GM18873 (cell line): ENCODE data around the gene TCF7.

Experiments used
- ATAC-seq: cut with Tn5 transposase; IDR thresholded peaks from one replicate; pipeline ENCODE4 v1.9.1; 2021; ENCODE audit warnings: mild to moderate bottlenecking, moderate library complexity, moderate number of reproducible peaks; ENCODE audit not compliant: unreplicated experiment, low FRiP score

The TCF7 gene

DNA sequence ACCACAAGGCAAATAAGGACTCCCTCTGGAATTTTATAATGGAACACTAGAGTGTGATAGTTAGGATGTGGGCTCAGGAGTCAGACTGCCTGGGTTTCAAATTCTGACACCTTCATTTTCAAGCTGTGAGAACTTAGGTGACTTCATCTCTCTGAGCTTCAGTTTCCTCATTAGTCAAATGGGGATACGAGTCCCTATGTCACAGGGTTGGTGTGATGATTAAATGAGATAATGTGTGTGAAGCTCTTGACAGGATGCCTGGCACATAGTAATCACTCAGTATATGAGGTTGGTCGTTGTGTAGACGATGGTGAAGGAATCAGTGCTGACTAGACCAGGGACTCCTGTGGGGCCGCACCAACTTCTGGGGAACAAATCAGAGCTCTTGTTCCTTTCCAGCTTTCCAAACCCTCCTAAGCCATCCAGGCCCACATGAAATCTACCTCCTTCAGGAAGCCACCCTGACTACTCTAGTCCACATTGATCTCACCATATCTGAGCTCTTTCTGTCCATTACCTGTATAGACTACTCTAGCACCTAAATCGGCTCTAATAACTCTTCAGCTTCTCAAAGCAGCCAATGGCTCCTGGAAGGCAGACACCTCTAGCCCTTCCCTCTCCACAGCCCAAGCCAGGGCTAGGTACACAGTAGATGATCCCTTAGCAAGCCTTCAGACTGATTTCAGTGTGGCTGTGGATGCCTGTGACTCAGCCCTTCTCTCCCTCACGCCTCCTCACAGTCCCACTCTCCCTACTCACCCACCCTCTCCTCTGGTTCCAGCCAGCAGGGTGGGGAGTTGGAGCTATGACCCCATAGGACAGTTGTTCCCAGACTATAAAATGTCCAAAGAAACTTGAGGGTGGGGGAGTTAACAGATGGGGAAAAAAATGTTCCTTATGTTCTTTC is 2.5 kb upstream of the TCF7 start:
- ATAC-seq: no peak

DNA sequence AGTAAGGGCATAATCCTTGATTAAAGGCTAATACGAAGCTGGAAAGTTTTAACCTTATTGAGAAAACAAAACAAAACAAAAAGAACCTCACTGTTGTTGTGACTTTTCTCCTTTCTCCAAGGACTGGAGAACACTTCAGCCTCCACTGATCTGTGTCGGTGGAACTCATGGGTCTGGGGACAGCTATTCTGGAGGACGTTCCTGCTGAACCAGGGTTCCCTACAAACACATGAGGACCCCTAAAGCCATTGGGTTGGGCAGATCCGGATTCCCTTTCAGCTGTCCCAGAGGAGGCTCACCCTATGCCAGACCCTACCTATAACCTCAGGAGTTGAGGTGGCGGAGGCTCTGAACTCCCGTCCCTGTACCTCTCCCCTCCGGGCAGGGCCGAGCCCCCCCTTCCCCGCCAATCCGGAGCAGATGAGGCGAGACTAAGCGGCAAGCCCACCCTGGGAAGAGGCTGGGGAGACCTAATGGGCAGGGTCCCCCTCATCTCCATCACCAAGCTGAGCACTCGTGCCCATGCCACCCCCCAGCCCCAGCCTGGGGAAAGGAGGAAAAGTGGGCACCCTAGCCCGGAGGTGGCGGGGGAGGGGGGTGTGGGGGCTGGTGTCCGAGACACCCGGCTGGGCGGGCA is 1.6 kb upstream of the TCF7 start:
- no peak for ATAC-seq

DNA sequence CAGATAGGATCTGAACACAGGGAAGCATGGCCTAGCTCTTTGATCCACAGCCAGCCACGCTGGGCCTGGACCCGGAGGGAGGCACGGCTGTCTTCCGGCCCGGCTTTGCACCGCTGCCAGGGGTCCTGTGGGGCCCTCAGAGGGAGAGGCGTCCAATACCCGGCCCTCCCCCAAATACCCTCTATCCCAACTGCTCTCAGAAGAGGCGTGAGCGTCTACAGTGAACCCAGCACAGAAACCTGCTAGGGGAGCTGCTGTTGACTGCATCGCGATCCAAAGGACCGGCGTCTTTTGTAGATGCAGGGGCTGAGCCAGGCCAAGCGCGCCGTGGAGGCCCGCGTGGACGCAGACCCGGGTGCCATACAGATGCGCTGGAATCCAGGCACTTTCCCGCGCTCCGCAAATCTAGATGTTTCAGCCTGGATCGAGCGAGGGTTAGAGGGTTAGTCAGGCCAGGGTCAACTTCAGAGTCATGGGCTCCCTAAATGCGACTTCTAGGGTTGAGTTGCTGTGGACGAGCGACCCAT is 1.1 kb upstream of the TCF7 start:
- no peak for ATAC-seq

DNA sequence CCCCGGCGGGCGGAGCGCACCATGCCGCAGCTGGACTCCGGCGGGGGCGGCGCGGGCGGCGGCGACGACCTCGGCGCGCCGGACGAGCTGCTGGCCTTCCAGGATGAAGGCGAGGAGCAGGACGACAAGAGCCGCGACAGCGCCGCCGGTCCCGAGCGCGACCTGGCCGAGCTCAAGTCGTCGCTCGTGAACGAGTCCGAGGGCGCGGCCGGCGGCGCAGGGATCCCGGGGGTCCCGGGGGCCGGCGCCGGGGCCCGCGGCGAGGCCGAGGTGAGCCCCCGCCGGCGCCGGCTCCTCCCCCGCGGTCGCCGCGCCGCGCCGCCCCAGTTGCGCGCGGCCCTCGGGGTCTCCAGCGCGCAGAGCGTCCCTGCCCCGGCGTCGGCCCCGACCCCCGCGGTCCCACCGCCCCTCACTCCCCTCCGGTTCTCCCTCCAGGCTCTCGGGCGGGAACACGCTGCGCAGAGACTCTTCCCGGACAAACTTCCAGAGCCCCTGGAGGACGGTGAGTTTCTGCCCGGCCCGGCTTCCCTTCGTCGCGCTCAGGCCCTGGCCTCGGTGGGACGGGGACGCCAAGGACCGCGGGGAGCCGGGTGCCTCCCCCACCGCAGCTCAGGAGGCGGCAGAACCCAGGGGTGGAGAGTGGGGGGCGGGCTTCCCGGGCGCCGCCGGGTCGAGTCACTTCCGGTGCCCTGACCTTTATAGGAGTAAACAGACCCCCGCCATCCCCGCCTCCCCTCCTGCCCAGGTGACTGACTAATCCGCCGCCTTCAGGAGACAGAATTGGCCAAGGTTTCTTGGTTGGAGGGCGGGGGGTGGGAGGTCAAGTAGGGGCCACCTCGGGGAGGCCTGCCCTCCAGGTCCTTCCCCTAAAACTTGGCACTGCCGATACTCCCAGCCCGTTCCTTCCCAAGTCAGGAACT is 665 bp downstream of the TCF7 start:
- no peak for ATAC-seq

DNA sequence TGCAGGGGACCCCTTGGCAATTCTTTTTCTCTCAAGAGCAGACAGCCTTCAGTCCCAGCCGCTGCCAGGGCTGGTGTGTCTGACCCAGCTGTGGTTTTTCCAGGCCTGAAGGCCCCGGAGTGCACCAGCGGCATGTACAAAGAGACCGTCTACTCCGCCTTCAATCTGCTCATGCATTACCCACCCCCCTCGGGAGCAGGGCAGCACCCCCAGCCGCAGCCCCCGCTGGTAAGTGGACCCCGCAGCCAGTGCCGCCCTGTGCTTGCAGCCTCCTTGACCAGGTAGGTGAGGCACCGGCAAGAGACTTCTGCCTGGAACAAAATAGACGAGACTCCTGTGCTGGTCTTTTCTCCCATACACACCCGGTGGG is 1.3 kb downstream of the TCF7 start:
- ATAC-seq: no peak

DNA sequence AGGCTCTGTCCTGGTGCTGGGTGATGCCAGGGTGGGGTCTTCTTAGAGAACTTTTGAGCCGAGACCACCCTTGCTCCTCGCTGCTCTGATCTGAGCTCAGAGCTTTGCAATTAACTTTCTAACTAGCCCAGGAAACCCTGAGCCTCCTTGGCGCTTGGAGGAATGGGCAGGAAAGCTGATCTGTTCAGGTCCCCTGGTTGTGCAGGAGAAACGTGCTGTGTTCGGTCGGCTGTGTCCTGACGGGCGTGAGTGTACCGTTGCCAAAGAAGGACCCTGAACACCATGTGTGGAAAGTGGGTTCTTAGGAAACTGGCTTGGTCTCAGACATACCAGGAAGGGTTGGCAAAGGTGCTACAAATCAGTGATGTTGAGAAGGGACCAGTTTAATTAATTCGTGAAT is 1.8 kb downstream of the TCF7 start:
- no peak for ATAC-seq

DNA sequence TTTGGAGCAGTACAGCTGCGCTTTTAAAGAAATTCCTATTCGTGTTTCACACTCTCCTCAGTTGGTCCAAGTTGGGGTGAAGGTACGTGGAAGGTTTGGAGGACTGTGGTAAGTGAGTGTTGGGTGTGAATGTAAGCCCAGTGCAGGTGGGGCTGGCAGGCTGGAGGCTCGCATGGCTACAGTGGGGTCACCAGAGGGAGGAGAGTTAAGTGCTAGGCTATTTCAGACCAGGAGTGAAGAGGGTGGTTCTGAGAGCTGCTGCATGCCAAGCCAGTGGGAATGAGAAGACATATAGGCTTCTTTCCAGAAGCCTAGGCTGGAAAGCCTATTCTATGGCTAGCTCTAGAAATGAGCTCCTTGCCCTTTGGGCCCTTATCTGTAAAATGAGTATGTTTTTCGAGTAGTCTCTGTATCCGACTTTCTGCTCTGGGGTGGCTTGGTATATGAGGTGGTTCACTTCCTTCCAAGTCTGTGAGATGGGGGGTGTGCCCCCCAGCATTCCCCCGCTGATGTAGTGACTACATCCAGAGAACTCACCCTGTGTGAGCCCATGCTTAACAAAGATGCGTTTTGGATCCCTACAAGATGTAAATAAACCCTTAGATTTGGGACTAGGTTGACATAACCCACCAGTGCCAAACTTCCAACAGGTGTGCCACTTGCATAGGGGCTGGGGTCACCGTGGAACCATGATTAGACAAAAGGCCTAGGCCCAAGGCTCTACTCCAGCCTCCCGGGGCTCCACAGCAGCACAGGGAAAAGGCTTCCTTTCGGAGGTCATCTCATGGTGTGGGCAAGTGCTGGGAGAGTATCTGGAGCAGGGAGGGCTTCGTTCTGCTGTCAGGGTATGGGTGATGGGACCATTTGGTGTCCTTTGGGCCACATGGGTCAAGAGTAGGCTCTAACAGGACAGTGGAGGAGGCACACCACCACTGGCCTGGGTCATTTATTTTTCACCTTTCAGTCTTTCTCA is 2.6 kb downstream of the TCF7 start:
- no peak for ATAC-seq

DNA sequence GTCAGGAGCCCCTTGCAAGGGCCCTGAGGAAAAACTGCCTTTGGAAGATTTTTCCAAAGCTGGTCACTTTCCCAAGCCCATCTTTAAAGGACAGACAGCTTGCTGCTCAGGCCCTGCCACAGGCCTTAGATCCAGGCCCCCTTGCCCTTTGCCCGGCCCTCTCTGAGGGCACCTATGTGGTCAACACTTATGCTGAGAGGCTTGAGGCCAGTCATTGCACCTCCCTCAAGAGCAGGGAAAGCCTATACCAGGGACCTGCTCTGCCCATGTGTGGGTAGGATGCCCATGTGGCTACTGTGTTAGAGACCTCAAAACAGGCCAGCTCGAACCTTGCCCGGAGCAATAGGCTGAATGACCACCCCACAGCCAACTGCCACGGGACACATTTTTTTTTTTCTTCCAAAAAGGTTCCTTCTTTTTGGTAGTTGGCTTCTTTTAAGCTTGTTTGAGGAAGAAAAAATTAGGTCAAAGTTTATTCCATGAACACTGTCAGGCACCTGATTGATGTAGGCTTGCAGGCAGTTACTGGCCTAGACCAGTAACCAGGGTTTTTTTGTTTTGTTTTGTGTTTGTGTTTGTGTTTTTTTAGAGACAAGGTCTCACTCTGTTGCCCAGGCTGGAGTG is 3.8 kb downstream of the TCF7 start:
- ATAC-seq: no peak

DNA sequence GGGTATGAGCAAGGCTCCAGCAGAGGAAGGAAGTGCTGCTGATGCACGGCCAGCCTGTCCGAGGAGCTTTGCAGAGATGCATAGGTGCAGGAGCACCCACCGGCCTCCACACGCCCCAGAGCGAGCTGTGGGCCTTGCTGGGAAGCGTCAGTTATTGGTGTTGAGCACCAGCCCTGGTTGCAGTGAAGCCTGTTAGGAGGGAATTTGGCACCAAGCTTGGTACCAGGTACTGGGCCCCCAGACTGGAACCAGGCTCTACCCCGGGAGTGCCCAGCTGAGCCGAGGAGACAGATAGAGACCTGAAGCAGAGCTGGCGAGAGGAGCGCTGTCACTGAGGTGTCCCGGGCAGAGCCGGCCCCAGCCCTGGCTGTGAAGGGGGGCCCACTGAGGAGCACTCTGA is 5.2 kb downstream of the TCF7 start:
- ATAC-seq: no peak

DNA sequence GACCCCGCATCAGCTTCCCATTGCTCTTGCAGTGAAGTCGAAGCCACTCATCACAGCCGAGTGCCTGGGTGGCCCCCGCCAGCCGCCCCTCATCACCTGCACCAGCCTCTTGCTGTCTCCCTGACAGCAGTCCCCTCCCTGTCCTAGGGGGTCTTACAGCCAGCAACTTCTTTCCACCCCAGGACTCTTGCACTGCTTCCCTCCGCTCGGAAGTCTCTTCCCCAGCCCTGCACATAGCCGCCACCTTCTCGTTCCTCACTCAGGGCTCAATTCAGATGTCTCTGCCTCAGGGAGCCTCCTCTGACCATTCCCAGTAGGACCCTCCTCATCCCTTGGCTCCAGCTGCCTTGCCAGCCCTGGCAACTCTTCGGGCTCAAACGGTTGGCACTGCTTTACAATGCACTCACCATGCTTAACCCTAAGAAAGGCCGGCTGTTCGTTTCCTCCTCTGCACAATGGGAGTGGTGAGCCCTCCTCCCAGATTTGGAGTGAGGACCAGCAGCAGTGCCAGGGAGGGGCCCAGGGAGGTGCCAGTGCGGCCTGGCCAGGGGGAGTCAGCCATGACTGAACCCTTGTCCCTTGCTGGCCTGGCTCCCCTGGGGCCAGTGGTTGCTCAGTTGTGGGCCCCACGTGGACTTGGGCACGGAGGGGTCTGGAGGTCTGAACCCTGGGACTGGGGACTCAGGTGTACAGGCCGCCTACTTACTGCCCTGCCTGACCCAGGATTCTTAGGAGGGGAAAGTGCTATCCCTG is 6.1 kb downstream of the TCF7 start:
- ATAC-seq: no peak

DNA sequence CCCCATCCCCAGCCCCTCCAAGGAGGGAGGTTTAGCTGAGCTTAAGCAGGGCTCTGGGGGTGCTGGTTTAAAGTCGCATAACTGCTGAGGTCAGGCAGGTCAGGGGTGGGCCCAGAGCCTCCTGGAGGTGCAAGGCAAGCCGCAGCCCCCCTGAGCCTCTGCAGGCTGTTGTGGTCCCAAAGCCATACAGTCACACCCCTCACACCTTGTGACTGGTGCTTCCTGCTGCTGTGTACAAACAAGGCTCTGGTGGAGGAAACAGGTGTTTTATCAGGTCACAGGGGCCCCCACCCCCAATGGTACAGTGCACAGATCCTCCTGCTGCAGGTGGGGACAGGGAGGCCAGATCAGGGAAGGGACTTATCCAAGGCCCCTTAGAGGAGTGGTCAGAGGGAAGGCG is 8.0 kb downstream of the TCF7 start:
- no peak for ATAC-seq

DNA sequence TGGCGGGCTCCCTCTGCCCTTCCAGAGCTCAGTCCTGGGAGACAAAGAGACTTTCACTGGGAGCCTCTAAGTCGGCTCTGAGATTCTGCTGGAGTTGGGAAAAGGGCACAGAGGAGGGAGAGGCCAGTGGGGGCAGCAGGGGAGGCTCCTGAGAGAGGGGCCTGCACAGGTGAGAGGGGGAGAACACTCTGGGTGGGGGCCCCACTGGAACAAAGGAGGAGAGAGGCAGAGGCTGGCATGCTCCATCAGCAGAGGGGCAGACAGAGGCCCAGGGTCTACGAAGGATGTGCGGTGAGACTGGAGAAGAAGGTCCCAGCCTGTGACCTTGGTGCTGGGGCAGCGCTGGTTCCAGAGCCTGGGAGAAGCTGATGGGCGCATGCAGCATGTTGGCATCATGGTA is 8.9 kb downstream of the TCF7 start:
- ATAC-seq: no peak

DNA sequence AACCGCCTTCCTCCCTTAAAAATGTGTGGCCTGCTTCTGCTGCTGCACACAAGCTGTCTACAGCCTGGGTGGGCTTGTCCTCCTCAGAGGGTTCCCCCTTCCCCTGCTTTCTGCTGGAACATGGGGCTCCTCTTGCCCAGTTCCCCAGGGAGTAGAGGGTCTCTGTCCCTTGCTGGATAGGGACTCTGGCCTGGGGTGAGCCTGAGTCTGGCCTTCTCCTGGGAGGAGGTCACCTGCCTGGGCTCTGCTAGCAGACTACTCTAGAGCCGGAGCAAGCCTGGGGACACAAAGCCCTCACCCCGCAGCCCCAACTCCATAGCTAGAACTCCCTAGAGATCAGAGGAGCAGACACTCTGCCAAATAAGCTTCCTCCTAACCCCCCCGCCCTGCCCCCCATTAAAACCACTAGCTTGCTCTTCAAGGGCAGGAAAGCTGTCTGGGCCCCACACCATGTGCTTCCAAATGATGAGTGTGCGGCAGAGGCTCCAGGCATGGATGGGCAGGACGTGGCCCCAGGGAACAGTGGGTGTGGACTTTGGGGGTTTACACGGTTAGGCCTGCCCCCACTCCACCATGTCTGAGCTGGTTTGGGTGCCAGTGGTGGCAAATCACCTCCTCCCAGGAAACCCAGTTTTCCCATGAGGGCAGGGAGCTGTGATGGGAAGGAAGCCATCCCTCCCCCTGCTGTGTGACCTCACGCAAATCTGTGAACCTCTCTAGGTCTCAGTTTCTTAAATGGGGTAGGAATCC is 10.0 kb downstream of the TCF7 start:
- ATAC-seq: no peak

DNA sequence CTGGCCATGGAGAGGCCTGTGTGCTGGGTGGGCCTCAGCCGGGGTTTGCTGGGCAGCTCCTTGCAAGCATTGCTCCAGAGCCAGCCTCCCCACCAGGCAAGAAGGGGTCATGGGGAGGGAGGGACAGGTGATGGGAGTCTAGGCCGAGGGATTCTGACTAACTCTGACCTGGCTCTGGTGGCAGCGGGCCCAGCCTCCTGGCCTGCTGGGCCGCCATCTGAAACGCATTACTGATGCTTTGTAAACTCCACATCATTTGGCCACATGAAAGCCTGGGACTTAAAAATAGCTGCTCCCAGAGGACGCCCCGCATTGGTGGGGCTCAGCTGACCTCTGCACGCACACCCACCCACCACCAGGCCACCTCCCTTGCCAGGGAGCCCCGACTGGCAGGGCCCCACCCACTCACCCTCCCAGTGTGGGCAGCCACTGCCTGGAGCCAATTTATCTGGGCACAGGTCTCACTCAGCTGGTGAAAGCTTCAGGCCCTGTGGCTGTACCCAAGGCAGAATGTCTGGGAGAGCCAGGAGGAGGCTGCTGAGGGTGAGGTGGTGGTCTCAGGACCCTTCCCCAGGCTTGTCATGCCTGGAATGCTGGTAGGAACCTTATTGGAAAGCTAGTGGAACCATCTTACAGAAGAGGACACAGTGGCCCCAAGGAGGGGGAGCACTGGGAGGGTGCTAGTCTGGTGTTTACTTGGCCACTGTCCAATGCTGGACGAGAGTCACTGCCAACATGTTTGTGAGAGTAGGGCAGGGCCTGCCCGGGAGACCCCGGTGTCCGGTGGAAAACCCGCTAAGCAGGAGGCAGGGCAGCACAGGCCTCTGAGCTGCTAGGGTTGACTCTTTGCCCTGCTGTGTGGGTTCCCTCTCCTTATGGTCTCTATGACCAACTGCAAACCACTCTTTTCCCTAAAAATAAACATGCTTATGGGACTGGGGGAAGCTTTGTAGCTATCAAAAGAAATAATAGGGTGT is 10.8 kb downstream of the TCF7 start:
- ATAC-seq: no peak

DNA sequence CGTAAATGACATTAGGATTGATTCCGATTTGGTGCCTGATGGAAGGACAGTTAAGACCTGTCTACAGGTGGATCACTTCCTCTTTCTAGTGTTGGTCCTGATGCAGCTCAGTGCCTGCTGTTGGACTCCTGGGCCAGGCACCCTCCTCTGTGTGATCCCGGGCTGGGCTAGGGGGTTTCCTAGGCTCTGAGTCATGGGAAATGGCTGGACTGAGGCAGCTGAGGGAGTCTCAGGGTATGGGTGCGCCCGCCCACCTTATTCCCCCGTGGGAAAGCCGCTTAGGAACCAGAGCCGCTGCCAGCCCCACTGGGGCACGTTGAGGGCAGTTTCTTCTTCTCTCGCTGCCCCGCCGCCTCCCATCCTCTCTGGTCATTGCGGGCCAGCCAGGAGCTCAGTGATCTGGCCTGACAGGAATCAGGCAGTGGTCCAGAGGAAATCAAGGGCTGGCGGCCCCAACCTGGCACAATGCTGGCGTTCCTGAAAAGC is 12.9 kb downstream of the TCF7 start:
- ATAC-seq: no peak

DNA sequence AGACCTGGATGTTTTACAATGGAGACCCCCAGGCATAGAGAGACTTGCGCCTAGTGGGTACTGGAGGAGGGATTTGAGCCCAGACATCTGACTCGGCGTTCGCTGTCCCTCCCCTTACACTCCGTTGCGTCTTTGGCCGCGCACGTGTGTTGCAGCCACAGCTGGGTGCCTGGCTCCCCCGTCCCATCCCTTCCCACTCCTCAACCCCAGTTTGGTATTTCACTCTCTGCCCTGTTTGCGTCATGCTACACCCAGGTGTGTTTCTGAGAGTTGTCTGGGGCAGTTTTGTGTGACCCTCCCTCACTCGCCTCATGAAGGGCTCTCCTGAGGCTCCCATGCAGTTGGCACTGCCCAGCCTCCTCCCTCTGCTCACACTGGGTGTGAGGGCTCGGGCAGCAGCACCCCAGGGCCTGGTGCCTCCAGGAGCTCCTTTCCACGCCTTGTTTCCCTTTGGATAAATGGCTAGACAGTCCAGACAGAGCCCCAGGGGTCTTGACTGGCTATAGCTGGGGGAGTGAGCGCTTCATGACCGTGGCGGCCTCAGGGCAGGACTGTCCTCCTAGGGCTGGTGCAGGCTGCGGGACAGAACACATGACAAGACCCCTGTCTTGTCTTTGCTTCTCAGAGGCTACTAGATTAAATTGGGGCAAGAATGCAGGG is 13.6 kb downstream of the TCF7 start:
- ATAC-seq: no peak
